Lower leg skin (tissue), 4 donors: ENCODE data around the gene RPP38. TPM values are rescaled to one million over a fixed set of nuclear protein-coding genes. Genes with fewer than 3 reads are reported as not detected.

Experiments
- DNase-seq, 2 donors: peaks; one replicate each; pipeline ENCODE4 v3.0.0-alpha.2; 2019; ENCODE audit warnings: low spot score in 2 of 2
- H3K4me3 ChIP-seq: fragments of 200-600 bp; sonication (generic); 2 replicates; pipeline ENCODE4 v1.5.1; 2017; ENCODE audit warnings: mild to moderate bottlenecking, low read depth; ENCODE audit not compliant: poor library complexity, severe bottlenecking
- POLR2A ChIP-seq, 2 donors: fragments of 450-650 bp; IDR thresholded peaks; one replicate each; pipeline ENCODE4 v1.6.1; 2016 to 2017; ENCODE audit warnings: antibody characterized with exemption in 2 of 2, mild to moderate bottlenecking in 1 of 2, moderate library complexity in 1 of 2
- intact Hi-C: fragments of 100-400 bp; cut with DNase I; formaldehyde crosslinking; loops from one replicate; pipeline ENCODE4 v1.15.0; 2023; ENCODE audit warnings: low total_unique reads
- total RNA-seq, 4 donors: library from RNA; depleted of rRNA; stranded (reverse); fragments of >200 nt; gene quantifications; one replicate each; pipeline ENCODE4 v1.1.0, GENCODE V29; 2016
- TF ChIP-seq, protein P1 (sequence below), 3 donors: fragments of 450-650 bp; IDR thresholded peaks; one replicate each; pipeline ENCODE4 v1.5.1; 2016; ENCODE audit warnings: antibody characterized with exemption in 3 of 3, mild to moderate bottlenecking in 3 of 3, moderate library complexity in 2 of 3

RPP38 gene
- total RNA-seq, 4 donors from 2014 or later, result 12.6 to 14.9 (median 14.3) TPM

DNA sequence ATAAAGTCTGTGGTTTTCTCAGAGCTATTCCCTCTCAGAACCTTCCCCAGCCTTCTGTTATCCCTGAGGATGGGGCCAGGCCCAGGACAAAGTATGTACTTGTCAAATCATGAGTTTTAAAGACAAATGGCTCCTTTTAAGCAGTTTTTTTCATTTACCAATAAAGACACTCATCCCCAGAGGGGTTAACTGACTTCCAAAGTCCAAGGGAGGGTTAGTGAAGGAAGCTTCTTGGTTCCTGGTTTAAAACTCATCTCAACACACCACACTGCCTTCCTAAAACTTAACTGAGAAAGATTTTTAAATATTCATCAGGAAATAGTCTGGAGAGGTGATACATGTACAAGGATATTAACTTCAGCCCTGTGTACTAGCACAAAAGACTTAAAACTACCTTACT lies 55.4 kb downstream of the RPP38 start:
- DNase-seq, result peak in 1 of 2 donors; percentile 13
- TF ChIP-seq, protein P1, sequence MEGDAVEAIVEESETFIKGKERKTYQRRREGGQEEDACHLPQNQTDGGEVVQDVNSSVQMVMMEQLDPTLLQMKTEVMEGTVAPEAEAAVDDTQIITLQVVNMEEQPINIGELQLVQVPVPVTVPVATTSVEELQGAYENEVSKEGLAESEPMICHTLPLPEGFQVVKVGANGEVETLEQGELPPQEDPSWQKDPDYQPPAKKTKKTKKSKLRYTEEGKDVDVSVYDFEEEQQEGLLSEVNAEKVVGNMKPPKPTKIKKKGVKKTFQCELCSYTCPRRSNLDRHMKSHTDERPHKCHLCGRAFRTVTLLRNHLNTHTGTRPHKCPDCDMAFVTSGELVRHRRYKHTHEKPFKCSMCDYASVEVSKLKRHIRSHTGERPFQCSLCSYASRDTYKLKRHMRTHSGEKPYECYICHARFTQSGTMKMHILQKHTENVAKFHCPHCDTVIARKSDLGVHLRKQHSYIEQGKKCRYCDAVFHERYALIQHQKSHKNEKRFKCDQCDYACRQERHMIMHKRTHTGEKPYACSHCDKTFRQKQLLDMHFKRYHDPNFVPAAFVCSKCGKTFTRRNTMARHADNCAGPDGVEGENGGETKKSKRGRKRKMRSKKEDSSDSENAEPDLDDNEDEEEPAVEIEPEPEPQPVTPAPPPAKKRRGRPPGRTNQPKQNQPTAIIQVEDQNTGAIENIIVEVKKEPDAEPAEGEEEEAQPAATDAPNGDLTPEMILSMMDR (IDR thresholded peaks at IDR 0.05), result no peak
- no peak for TF ChIP-seq POLR2A (IDR thresholded peaks at IDR 0.05)
- no peak overlapping the region for H3K4me3 ChIP-seq
- intact Hi-C loops, result no loop called here

Other genes with a start within 250 kb of the RPP38 start
- 1 to 10 TPM in 3 of 4 donors, under 1 TPM in 1; 0.99 to 5.3 (median 3.5) TPM for gene SUV39H2, start 218.5 kb upstream of the RPP38 start, total RNA-seq
- 10 to 100 TPM in 3 of 4 donors, 1 to 10 TPM in 1; 9.8 to 17.3 (median 12.0) TPM for gene DCLRE1C, start 143.3 kb upstream of the RPP38 start, total RNA-seq
- not detected for gene MEIG1, start 138.0 kb upstream of the RPP38 start, total RNA-seq
- gene OLAH, start 53.4 kb upstream of the RPP38 start, total RNA-seq, result 1 to 10 TPM in 3 of 4 donors, not detected in 1; 1.4 to 6.0 (median 1.5) TPM
- gene ACBD7, start 8.6 kb upstream of the RPP38 start, total RNA-seq, result under 1 TPM in 2 of 4 donors, not detected in 2; 0.23 to 0.38 TPM
- gene NMT2, start 71.3 kb downstream of the RPP38 start, total RNA-seq, result 10 to 100 TPM; 15.9 to 23.4 (median 20.9) TPM